Measurements from ENCODE around the gene FHIT.

DNA sequence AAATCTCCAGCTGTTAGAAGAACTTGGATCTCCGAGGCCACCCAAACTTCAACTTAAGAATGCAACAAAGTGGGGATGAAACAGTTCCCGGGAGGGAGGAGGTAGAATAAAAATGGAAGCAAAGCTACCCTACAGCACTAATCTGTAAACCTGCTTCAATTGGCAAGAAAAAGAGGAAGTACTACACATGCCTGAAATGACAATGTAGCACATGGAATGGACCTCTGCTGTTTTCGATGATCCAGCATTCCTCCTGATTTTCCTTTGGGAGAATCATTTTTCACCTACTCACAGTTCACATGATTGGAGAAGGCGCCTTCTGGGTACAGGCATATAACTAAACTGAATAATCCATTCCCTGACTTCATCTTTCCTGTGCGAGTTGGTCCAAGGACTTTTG is 1081.5 kb downstream of the FHIT start:
- TF ChIP-seq GATA1 (IDR thresholded peaks at IDR 0.05; ENCODE audit: low read depth, low read length) = no peak
- TF ChIP-seq POLR2A (IDR thresholded peaks at IDR 0.05; ENCODE audit: low read length) = no peak

All from erythroblast (primary cell).